GM23338 (cell line): ENCODE data around the gene SLC25A48. TPM values are rescaled to one million over a fixed set of nuclear protein-coding genes. Genes with fewer than 3 reads are reported as not detected.

ENCODE experiments used
- ATAC-seq: fragments of 200-7000 bp; cut with Tn5 transposase; 3 replicates; pipeline ENCODE4 v1.9.1; 2020
- DNase-seq: peaks from one replicate; pipeline ENCODE4 v3.0.0-alpha.2; 2015; ENCODE audit warnings: low spot score
- H2AFZ ChIP-seq: fragments of 200-600 bp; sonication (generic); 2 replicates; pipeline ENCODE4 v1.8.0; 2016; ENCODE audit warnings: antibody characterized with exemption, mild to moderate bottlenecking, moderate library complexity
- H3F3A ChIP-seq: fragments of 200-600 bp; sonication (generic); replicated peaks from 2 replicates; pipeline ENCODE4 v1.8.0; 2017; ENCODE audit warnings: antibody characterized with exemption, mixed run types, low read depth
- H3K27ac ChIP-seq: fragments of 200-600 bp; sonication (generic); 2 replicates; pipeline ENCODE4 v1.6.1; 2016; ENCODE audit warnings: low read depth
- H3K27me3 ChIP-seq: fragments of 200-600 bp; sonication (generic); 2 replicates; pipeline ENCODE4 v1.8.0; 2016; ENCODE audit warnings: mild to moderate bottlenecking, mixed run types, moderate library complexity; ENCODE audit not compliant: insufficient read depth
- H3K36me3 ChIP-seq: fragments of 200-600 bp; sonication (generic); 2 replicates; pipeline ENCODE4 v1.8.0; 2016; ENCODE audit warnings: mild to moderate bottlenecking; ENCODE audit not compliant: insufficient read depth
- H3K4me1 ChIP-seq: fragments of 200-600 bp; sonication (generic); 2 replicates; pipeline ENCODE4 v1.8.0; 2016; ENCODE audit warnings: mild to moderate bottlenecking, moderate library complexity; ENCODE audit not compliant: insufficient read depth
- H3K4me2 ChIP-seq: fragments of 200-600 bp; sonication (generic); 2 replicates; pipeline ENCODE4 v1.7.1; 2017; ENCODE audit warnings: mixed run types
- H3K4me3 ChIP-seq: fragments of 200-600 bp; sonication (generic); 2 replicates; pipeline ENCODE4 v1.6.1; 2016; ENCODE audit warnings: mixed run types
- H3K79me2 ChIP-seq: fragments of 200-600 bp; sonication (generic); replicated peaks from 2 replicates; pipeline ENCODE4 v1.8.0; 2017; ENCODE audit warnings: mild to moderate bottlenecking; ENCODE audit not compliant: insufficient read depth
- H3K9me2 ChIP-seq: fragments of 200-600 bp; sonication (generic); 2 replicates; pipeline ENCODE4 v1.8.0; 2017; ENCODE audit not compliant: insufficient read depth
- H4K20me1 ChIP-seq: fragments of 200-600 bp; sonication (generic); replicated peaks from 2 replicates; pipeline ENCODE4 v1.8.0; 2017; ENCODE audit warnings: mild to moderate bottlenecking; ENCODE audit not compliant: insufficient read depth
- H3K27ac Mint-ChIP-seq: 2 replicates; pipeline ENCODE4 v1.8.0; 2020; ENCODE audit warnings: inconsistent platforms, mild to moderate bottlenecking, moderate library complexity, mixed read lengths
- H3K27me3 Mint-ChIP-seq: 3 replicates; pipeline ENCODE4 v1.8.0; 2022; ENCODE audit warnings: low read depth, mild to moderate bottlenecking, moderate library complexity, mixed read lengths, inconsistent platforms; ENCODE audit not compliant: insufficient read depth, poor library complexity
- H3K36me3 Mint-ChIP-seq: 3 replicates; pipeline ENCODE4 v1.8.0; 2021; ENCODE audit warnings: low read depth, mild to moderate bottlenecking, inconsistent platforms, moderate library complexity, mixed read lengths
- H3K4me1 Mint-ChIP-seq: 3 replicates; pipeline ENCODE4 v1.8.0; 2020; ENCODE audit warnings: mild to moderate bottlenecking, inconsistent platforms, mixed read lengths
- H3K4me3 Mint-ChIP-seq: 3 replicates; pipeline ENCODE4 v1.8.0; 2021; ENCODE audit warnings: moderate library complexity, mild to moderate bottlenecking, inconsistent platforms, mixed read lengths
- H3K9me3 Mint-ChIP-seq: 3 replicates; pipeline ENCODE4 v1.8.0; 2020; ENCODE audit warnings: moderate library complexity, mild to moderate bottlenecking, inconsistent platforms, mixed read lengths
- CTCF ChIP-seq, 2 experiments: fragments of 200-600 bp in 1 of 2; sonication (generic) in 1 of 2; conservative IDR thresholded peaks; 2 replicates each; pipeline versions ENCODE4 v1.5.1 to v1.6.1; 2016 to 2017; ENCODE audit warnings: antibody characterized with exemption in 2 of 2, low read depth in 2 of 2, mild to moderate bottlenecking in 2 of 2, moderate library complexity in 1 of 2
- EZH2 ChIP-seq: fragments of 200-600 bp; sonication (generic); IDR thresholded peaks from one replicate; pipeline ENCODE4 v1.8.0; 2017; ENCODE audit warnings: antibody characterized with exemption, mild to moderate bottlenecking, low read depth; ENCODE audit not compliant: unreplicated experiment
- JUNB ChIP-seq: IDR thresholded peaks from one replicate; pipeline ENCODE4 v1.6.1; 2016; ENCODE audit warnings: antibody characterized with exemption; ENCODE audit not compliant: unreplicated experiment
- POLR2AphosphoS5 ChIP-seq: IDR thresholded peaks from 2 replicates; pipeline ENCODE4 v1.6.1; 2016; ENCODE audit warnings: antibody characterized with exemption, low read depth
- STAT1 ChIP-seq: IDR thresholded peaks from one replicate; pipeline ENCODE4 v1.6.1; 2016; ENCODE audit warnings: antibody characterized with exemption; ENCODE audit not compliant: unreplicated experiment
- ZNF114 ChIP-seq: fragments of 250-450 bp; sonication (Bioruptor Pico); IDR thresholded peaks from 2 replicates; pipeline ENCODE4 v1.5.0; 2020; ENCODE audit warnings: mild to moderate bottlenecking, moderate library complexity
- ZNF331 ChIP-seq: fragments of 250-450 bp; sonication (Bioruptor Pico); IDR thresholded peaks from 2 replicates; pipeline ENCODE4 v1.5.0; 2020; ENCODE audit warnings: low read depth, mild to moderate bottlenecking, moderate library complexity
- polyA plus RNA-seq: library from polyadenylated mRNA; unstranded; fragments of >200 nt; fragmentation: Nextera tagmentation; extraction: Ambion mirVana; gene quantifications from 2 replicates; pipeline ENCODE4 v1.2.1, GENCODE V29; 2016
- total RNA-seq: library from RNA; depleted of rRNA; stranded (reverse); fragments of >200 nt; shearing (Covaris generic); gene quantifications from 2 replicates; pipeline ENCODE4 v1.2.3, GENCODE V29; 2014
- TF ChIP-seq, protein P1 (sequence below): IDR thresholded peaks from one replicate; pipeline ENCODE4 v1.6.1; 2018; ENCODE audit warnings: antibody characterized with exemption; ENCODE audit not compliant: unreplicated experiment

The SLC25A48 gene
- total and polyA plus RNA-seq, 2 experiments from 2014 or later = 1.1 to 1.5 TPM

- DNase-seq (no peak), ATAC-seq (no peak)
- no peak for TF ChIP-seq EZH2
- TF ChIP-seq ZNF114 (CRISPR knock-in tag) = no peak
- no peak for TF ChIP-seq CTCF (conservative IDR thresholded peaks at IDR 0.05; ENCODE audit: low read depth in 2 of 2)
- TF ChIP-seq, protein P1, sequence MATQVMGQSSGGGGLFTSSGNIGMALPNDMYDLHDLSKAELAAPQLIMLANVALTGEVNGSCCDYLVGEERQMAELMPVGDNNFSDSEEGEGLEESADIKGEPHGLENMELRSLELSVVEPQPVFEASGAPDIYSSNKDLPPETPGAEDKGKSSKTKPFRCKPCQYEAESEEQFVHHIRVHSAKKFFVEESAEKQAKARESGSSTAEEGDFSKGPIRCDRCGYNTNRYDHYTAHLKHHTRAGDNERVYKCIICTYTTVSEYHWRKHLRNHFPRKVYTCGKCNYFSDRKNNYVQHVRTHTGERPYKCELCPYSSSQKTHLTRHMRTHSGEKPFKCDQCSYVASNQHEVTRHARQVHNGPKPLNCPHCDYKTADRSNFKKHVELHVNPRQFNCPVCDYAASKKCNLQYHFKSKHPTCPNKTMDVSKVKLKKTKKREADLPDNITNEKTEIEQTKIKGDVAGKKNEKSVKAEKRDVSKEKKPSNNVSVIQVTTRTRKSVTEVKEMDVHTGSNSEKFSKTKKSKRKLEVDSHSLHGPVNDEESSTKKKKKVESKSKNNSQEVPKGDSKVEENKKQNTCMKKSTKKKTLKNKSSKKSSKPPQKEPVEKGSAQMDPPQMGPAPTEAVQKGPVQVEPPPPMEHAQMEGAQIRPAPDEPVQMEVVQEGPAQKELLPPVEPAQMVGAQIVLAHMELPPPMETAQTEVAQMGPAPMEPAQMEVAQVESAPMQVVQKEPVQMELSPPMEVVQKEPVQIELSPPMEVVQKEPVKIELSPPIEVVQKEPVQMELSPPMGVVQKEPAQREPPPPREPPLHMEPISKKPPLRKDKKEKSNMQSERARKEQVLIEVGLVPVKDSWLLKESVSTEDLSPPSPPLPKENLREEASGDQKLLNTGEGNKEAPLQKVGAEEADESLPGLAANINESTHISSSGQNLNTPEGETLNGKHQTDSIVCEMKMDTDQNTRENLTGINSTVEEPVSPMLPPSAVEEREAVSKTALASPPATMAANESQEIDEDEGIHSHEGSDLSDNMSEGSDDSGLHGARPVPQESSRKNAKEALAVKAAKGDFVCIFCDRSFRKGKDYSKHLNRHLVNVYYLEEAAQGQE = no peak
- TF ChIP-seq ZNF331 (CRISPR knock-in tag) = no peak
- TF ChIP-seq POLR2AphosphoS5 = no peak
- no peak for TF ChIP-seq JUNB
- H3K4me1 Mint-ChIP-seq = no peaks in the 10 kb centered on the region
- H4K20me1 ChIP-seq = no peaks in the 10 kb centered on the region
- peaks cover 8% of the 10 kb centered on the region; the same call in 1 of the 2 replicates for H3K9me2 ChIP-seq
- no peak overlapping the region for H3K4me3 Mint-ChIP-seq
- no peak overlapping the region for H3K27ac ChIP-seq
- no peaks in the 10 kb centered on the region for H3K4me1 ChIP-seq
- H3K36me3 Mint-ChIP-seq = no peaks in the 10 kb centered on the region
- no peak overlapping the region for H2AFZ ChIP-seq
- H3K27ac Mint-ChIP-seq = no peak overlapping the region
- H3K4me2 ChIP-seq = no peak overlapping the region
- H3K9me3 Mint-ChIP-seq = no peaks in the 10 kb centered on the region
- H3K27me3 ChIP-seq = no peaks in the 10 kb centered on the region
- no peaks in the 10 kb centered on the region for H3F3A ChIP-seq
- H3K27me3 Mint-ChIP-seq = peaks cover 1% of the 10 kb centered on the region
- no peaks in the 10 kb centered on the region for H3K36me3 ChIP-seq
- no peak overlapping the region for H3K4me3 ChIP-seq
- no peaks in the 10 kb centered on the region for H3K79me2 ChIP-seq
Measured at GRCh38 chr5:135913713-135914626, 79.5 kb downstream of the SLC25A48 start.

DNA sequence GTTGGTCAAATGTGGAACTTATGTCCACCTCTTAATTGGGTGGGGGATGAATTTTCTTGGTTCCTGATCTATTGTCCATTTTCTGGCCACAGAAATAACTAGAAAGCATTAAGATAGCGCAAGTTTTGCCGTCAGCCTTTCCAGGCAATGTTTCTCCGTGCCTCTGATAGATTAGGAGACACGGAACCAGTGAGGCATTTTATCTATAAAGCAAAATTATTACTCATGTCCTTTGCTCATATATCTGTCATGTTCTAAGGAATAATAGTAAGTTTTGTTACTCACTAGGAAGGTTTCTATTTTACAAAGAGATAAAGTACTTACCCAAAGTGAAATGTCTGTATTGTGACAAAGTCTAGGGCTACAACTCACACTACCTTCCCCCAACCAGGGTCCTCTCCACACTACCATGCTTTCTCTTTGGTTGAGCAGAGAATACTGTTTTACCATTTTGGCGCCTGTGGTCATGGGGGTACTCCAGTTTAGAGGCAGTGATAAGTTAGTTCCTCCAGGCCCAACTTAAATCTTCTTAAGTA lies 81.1 kb downstream of the SLC25A48 start:
- no peak for ATAC-seq
- Histone ChIP-seq H3K27me3 (no peaks in the 10 kb centered on the region), H3K79me2 (no peaks in the 10 kb centered on the region), H3K9me2 (peaks cover 8% of the 10 kb centered on the region; the same call in 1 of the 2 replicates), H3K27ac (no peak overlapping the region), H3K4me1 (no peaks in the 10 kb centered on the region), H3F3A (no peaks in the 10 kb centered on the region), H3K4me2 (no peak overlapping the region), H3K36me3 (no peaks in the 10 kb centered on the region), H3K4me3 (no peak overlapping the region), H4K20me1 (no peaks in the 10 kb centered on the region), H2AFZ (no peak overlapping the region)
- no peaks in the 10 kb centered on the region for H3K4me1 Mint-ChIP-seq
- no peak overlapping the region for H3K4me3 Mint-ChIP-seq
- peaks cover 1% of the 10 kb centered on the region for H3K27me3 Mint-ChIP-seq
- no peak overlapping the region for H3K27ac Mint-ChIP-seq
- no peak for TF ChIP-seq POLR2AphosphoS5
- no peak for TF ChIP-seq STAT1
- TF ChIP-seq ZNF331 (CRISPR knock-in tag) = no peak
- TF ChIP-seq CTCF (conservative IDR thresholded peaks at IDR 0.05; ENCODE audit: low read depth in 2 of 2) = no peak
- no peak for DNase-seq
- H3K9me3 Mint-ChIP-seq = no peaks in the 10 kb centered on the region
- H3K36me3 Mint-ChIP-seq = no peaks in the 10 kb centered on the region
